SU-DHL-6 (cell line): ENCODE results near the gene LAMTOR5.

Experiments
- EZH2phosphoT487 ChIP-seq: fragments of 200-600 bp; sonication (generic), shearing (Covaris generic); conservative IDR thresholded peaks from 2 replicates; pipeline ENCODE4 v1.6.1; 2018; ENCODE audit warnings: mild to moderate bottlenecking, antibody characterized with exemption, low read length, moderate library complexity, mixed read lengths
- TF ChIP-seq, protein P1 (sequence below): fragments of 200-600 bp; sonication (generic); IDR thresholded peaks from one replicate; pipeline ENCODE4 v1.5.1; 2017; ENCODE audit warnings: antibody characterized with exemption, mild to moderate bottlenecking, low read length, moderate library complexity; ENCODE audit not compliant: insufficient read depth, poor library complexity, severe bottlenecking

DNA sequence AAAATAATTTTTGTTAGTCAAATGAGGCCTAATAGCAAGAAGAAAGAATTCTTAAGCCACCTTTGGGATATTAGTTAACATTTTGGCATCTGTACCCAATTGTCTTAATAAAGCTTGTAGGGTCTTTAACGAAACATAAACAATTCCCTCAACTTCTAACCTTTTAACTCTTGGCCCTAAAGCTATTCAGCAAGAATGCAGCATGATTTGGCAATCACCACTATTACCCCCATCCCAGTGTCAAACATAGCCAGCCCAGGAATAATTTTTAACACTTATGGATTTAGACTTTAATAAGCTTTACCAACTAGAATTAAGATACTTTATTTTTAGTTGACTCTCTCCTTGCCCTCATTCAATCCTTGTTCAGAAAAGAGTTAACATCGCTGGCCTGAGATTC lies 14.2 kb downstream of the LAMTOR5 start:
- TF ChIP-seq, protein P1, sequence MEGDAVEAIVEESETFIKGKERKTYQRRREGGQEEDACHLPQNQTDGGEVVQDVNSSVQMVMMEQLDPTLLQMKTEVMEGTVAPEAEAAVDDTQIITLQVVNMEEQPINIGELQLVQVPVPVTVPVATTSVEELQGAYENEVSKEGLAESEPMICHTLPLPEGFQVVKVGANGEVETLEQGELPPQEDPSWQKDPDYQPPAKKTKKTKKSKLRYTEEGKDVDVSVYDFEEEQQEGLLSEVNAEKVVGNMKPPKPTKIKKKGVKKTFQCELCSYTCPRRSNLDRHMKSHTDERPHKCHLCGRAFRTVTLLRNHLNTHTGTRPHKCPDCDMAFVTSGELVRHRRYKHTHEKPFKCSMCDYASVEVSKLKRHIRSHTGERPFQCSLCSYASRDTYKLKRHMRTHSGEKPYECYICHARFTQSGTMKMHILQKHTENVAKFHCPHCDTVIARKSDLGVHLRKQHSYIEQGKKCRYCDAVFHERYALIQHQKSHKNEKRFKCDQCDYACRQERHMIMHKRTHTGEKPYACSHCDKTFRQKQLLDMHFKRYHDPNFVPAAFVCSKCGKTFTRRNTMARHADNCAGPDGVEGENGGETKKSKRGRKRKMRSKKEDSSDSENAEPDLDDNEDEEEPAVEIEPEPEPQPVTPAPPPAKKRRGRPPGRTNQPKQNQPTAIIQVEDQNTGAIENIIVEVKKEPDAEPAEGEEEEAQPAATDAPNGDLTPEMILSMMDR: no peak
- TF ChIP-seq EZH2phosphoT487: no peak
